ENCODE measurements around the gene RNF220. TPM values are rescaled to one million over a fixed set of nuclear protein-coding genes. Genes with fewer than 3 reads are reported as not detected.

RNF220 gene
- total and polyA plus RNA-seq, 9 of the 15 experiments (the other 6 are each of a cell fraction or from before 2014, with no cell fraction given), result 5.1 to 117 (median 66.9) TPM

DNA sequence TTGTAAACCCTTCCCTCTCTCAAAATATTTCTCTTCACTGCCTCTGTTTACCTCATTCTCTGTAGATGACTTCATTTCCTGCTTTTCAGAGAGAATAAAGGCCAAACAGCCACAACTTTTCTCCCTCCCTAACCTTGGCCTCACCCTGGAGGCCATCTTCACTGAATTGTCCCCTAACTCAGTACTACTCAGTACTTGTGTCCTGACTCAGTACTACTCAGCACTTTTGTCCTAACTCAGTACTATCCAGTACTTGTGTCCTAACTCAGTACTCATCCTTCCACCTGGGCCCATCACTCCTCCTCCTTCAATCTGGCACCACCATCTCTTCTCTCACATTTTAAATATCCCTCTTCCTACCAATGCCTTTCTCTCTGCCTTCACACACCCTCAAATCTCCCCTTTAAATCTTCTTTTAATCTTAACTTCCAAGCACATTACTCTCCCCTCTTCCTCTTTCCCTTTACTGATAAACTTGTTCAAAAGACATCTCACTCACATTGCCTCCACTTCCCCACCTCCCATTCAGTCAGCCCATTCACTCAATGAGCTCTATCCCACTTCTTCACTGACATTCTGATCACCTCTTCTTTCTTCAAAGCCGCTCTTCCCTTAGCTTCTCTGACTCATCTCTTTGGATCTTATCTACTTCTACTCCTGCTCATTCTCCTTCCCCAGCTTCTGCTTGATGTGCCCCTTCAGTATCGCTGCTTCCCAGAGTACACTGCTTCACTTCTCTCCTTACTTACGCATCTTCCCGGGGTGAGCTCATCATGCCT, 121.4 kb downstream of the RNF220 start (continued):
- TF ChIP-seq KDM1A (IDR thresholded peaks at IDR 0.05) (peak; percentile 57 to 80; a peak in 2 of 4 replicates), ZNF197 (CRISPR knock-in tag; IDR thresholded peaks at IDR 0.05; ENCODE audit: low read depth) (no peak), BRD4 (IDR thresholded peaks at IDR 0.05) (no peak), ZNF830 (CRISPR knock-in tag; IDR thresholded peaks at IDR 0.05) (no peak), PCBP2 (IDR thresholded peaks at IDR 0.05; ENCODE audit: low read depth, low read length, poor library complexity, severe bottlenecking) (no peak), NBN (IDR thresholded peaks at IDR 0.05; ENCODE audit: low read depth) (peak; percentile 69; the same call in 1 of the 2 replicates), MCM7 (IDR thresholded peaks at IDR 0.05) (0 out of 4 replicates have a peak, but pooled peaks of 1 of the 2 experiments have one; percentile 52), EZH2 (IDR thresholded peaks at IDR 0.05; ENCODE audit: borderline replicate concordance, low read depth, low read length) (no peak), ERF (CRISPR knock-in tag; IDR thresholded peaks at IDR 0.05) (no peak), NFIX (CRISPR knock-in tag; IDR thresholded peaks at IDR 0.05; ENCODE audit: low read depth) (no peak), RHOXF2B (CRISPR knock-in tag; conservative IDR thresholded peaks at IDR 0.05) (no peak)
- TF ChIP-seq, protein P1, sequence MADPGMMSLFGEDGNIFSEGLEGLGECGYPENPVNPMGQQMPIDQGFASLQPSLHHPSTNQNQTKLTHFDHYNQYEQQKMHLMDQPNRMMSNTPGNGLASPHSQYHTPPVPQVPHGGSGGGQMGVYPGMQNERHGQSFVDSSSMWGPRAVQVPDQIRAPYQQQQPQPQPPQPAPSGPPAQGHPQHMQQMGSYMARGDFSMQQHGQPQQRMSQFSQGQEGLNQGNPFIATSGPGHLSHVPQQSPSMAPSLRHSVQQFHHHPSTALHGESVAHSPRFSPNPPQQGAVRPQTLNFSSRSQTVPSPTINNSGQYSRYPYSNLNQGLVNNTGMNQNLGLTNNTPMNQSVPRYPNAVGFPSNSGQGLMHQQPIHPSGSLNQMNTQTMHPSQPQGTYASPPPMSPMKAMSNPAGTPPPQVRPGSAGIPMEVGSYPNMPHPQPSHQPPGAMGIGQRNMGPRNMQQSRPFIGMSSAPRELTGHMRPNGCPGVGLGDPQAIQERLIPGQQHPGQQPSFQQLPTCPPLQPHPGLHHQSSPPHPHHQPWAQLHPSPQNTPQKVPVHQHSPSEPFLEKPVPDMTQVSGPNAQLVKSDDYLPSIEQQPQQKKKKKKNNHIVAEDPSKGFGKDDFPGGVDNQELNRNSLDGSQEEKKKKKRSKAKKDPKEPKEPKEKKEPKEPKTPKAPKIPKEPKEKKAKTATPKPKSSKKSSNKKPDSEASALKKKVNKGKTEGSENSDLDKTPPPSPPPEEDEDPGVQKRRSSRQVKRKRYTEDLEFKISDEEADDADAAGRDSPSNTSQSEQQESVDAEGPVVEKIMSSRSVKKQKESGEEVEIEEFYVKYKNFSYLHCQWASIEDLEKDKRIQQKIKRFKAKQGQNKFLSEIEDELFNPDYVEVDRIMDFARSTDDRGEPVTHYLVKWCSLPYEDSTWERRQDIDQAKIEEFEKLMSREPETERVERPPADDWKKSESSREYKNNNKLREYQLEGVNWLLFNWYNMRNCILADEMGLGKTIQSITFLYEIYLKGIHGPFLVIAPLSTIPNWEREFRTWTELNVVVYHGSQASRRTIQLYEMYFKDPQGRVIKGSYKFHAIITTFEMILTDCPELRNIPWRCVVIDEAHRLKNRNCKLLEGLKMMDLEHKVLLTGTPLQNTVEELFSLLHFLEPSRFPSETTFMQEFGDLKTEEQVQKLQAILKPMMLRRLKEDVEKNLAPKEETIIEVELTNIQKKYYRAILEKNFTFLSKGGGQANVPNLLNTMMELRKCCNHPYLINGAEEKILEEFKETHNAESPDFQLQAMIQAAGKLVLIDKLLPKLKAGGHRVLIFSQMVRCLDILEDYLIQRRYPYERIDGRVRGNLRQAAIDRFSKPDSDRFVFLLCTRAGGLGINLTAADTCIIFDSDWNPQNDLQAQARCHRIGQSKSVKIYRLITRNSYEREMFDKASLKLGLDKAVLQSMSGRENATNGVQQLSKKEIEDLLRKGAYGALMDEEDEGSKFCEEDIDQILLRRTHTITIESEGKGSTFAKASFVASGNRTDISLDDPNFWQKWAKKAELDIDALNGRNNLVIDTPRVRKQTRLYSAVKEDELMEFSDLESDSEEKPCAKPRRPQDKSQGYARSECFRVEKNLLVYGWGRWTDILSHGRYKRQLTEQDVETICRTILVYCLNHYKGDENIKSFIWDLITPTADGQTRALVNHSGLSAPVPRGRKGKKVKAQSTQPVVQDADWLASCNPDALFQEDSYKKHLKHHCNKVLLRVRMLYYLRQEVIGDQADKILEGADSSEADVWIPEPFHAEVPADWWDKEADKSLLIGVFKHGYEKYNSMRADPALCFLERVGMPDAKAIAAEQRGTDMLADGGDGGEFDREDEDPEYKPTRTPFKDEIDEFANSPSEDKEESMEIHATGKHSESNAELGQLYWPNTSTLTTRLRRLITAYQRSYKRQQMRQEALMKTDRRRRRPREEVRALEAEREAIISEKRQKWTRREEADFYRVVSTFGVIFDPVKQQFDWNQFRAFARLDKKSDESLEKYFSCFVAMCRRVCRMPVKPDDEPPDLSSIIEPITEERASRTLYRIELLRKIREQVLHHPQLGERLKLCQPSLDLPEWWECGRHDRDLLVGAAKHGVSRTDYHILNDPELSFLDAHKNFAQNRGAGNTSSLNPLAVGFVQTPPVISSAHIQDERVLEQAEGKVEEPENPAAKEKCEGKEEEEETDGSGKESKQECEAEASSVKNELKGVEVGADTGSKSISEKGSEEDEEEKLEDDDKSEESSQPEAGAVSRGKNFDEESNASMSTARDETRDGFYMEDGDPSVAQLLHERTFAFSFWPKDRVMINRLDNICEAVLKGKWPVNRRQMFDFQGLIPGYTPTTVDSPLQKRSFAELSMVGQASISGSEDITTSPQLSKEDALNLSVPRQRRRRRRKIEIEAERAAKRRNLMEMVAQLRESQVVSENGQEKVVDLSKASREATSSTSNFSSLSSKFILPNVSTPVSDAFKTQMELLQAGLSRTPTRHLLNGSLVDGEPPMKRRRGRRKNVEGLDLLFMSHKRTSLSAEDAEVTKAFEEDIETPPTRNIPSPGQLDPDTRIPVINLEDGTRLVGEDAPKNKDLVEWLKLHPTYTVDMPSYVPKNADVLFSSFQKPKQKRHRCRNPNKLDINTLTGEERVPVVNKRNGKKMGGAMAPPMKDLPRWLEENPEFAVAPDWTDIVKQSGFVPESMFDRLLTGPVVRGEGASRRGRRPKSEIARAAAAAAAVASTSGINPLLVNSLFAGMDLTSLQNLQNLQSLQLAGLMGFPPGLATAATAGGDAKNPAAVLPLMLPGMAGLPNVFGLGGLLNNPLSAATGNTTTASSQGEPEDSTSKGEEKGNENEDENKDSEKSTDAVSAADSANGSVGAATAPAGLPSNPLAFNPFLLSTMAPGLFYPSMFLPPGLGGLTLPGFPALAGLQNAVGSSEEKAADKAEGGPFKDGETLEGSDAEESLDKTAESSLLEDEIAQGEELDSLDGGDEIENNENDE (IDR thresholded peaks at IDR 0.05; ENCODE audit: low read depth, low read length), result no peak
- TF ChIP-seq, protein P2, sequence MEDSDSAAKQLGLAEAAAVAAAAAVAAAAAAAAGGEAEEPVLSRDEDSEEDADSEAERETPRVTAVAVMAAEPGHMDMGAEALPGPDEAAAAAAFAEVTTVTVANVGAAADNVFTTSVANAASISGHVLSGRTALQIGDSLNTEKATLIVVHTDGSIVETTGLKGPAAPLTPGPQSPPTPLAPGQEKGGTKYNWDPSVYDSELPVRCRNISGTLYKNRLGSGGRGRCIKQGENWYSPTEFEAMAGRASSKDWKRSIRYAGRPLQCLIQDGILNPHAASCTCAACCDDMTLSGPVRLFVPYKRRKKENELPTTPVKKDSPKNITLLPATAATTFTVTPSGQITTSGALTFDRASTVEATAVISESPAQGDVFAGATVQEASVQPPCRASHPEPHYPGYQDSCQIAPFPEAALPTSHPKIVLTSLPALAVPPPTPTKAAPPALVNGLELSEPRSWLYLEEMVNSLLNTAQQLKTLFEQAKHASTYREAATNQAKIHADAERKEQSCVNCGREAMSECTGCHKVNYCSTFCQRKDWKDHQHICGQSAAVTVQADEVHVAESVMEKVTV (CRISPR knock-in tag; IDR thresholded peaks at IDR 0.05), result no peak

All from K562 (cell line).